ENCODE results near the gene TRIO.

- TF ChIP-seq CTCF (IDR thresholded peaks at IDR 0.05) (no peak), POLR2A (IDR thresholded peaks at IDR 0.05) (no peak)
Observed at GRCh38 chr5:14462681-14463080, 319.5 kb downstream of the TRIO start.
